Stimulated activated CD8-positive, alpha-beta memory T cell treated with anti-CD3 and anti-CD28 coated beads, Interleukin-12 subunit alpha, Interleukin-12 subunit beta, amount 100 ng/mL, for 24 hours (primary cell): Measurements from ENCODE around the gene MT1G.
"Not testable (repeated sequence)": the region's sequence is repeated elsewhere in the genome, so short reads cannot be mapped to it uniquely, and the experiment has no call there.

Source experiments
- DNase-seq: peaks from one replicate; pipeline ENCODE4 v3.0.0-alpha.2; 2020; ENCODE audit errors: extremely low read depth

Gene MT1G

GRCh38 chr16:56665286-56666261, 2.3 kb downstream of the MT1G start:
- not testable (repeated sequence) for DNase-seq

GRCh38 chr16:56664506-56664905, 3.4 kb downstream of the MT1G start:
- DNase-seq: no peak

GRCh38 chr16:56662357-56663354, 5.2 kb downstream of the MT1G start:
- DNase-seq: no peak

GRCh38 chr16:56658327-56658875, 9.5 kb downstream of the MT1G start:
- no peak for DNase-seq

GRCh38 chr16:56657555-56658326, 10.1 kb downstream of the MT1G start, which contains the start of gene MT1F:
TSS of gene MT1F (plus strand) at chr16:56657959. CDS start at chr16:56658059, 100 bp downstream.
- DNase-seq: peak; percentile 41

- no peak for DNase-seq
Measured at GRCh38 chr16:56653218-56653617, 14.6 kb downstream of the MT1G start.

GRCh38 chr16:56652600-56652999, 15.3 kb downstream of the MT1G start:
- DNase-seq: no peak

- no peak for DNase-seq
Measured at GRCh38 chr16:56651586-56651985, 16.3 kb downstream of the MT1G start, which contains the start of gene MT1B. TSS of gene MT1B (plus strand) at chr16:56651886. CDS start at chr16:56651954, 68 bp downstream.

- DNase-seq: no peak
Measured at GRCh38 chr16:56649820-56650219, 18.0 kb downstream of the MT1G start.

- DNase-seq: no peak
Measured at GRCh38 chr16:56649271-56649670, 18.6 kb downstream of the MT1G start.

- no peak for DNase-seq
Measured at GRCh38 chr16:56647641-56648431, 20.0 kb downstream of the MT1G start.

- no peak for DNase-seq
Measured at GRCh38 chr16:56645838-56646237, 22.0 kb downstream of the MT1G start.

- DNase-seq: no peak
Measured at GRCh38 chr16:56645311-56645710, 22.6 kb downstream of the MT1G start.

GRCh38 chr16:56643833-56644232, 24.0 kb downstream of the MT1G start:
- no peak for DNase-seq

GRCh38 chr16:56643080-56643778, 24.6 kb downstream of the MT1G start:
- peak; percentile 44 for DNase-seq

- DNase-seq: no peak
Measured at GRCh38 chr16:56641166-56641565, 26.7 kb downstream of the MT1G start.

- no peak for DNase-seq
Measured at GRCh38 chr16:56640076-56640475, 27.8 kb downstream of the MT1G start.

GRCh38 chr16:56639045-56639444, 28.8 kb downstream of the MT1G start:
- DNase-seq: no peak
